Stomach (tissue), 9 donors: ENCODE data around the gene STX18. TPM values are rescaled to one million over a fixed set of nuclear protein-coding genes. Genes with fewer than 3 reads are reported as not detected.
A peak's percentile ranks its signal among the peaks of the same experiment; 100 is the strongest.

Experiments used
- DNase-seq, 2 donors: peaks; one replicate each; pipeline versions ENCODE4 v3.0.0 to v3.0.0-alpha.2; 2013 to 2019
- H3K27ac ChIP-seq, 5 donors: fragments of 200-600 bp in 4 of 5; sonication (generic) in 4 of 5; one replicate each; pipeline ENCODE4 v1.5.1; 2013 to 2019; ENCODE audit warnings: mild to moderate bottlenecking in 1 of 5, moderate library complexity in 1 of 5
- H3K27me3 ChIP-seq, 3 donors: fragments of 200-600 bp; sonication (generic); one replicate each; pipeline ENCODE4 v1.5.1; 2017 to 2019; ENCODE audit warnings: mixed run types in 1 of 3
- H3K36me3 ChIP-seq, 4 donors: fragments of 200-600 bp; sonication (generic); 1 replicate in 3 of 4; 2 replicates in 1 of 4; pipeline ENCODE4 v1.5.1; 2016 to 2019
- H3K4me1 ChIP-seq, 4 donors: fragments of 200-600 bp; sonication (generic); one replicate each; pipeline ENCODE4 v1.5.1; 2016 to 2019
- H3K4me3 ChIP-seq, 4 donors: fragments of 200-600 bp; sonication (generic) in 3 of 4; one replicate each; pipeline ENCODE4 v1.5.1; 2016 to 2019; ENCODE audit warnings: mild to moderate bottlenecking in 1 of 4
- H3K9me3 ChIP-seq, 4 donors: fragments of 200-600 bp; sonication (generic); one replicate each; pipeline ENCODE4 v1.5.1; 2016 to 2019
- CTCF ChIP-seq, 7 experiments: fragments of 450-650 bp in 4 of 7; fragments of 200-600 bp in 3 of 7; sonication (generic) in 3 of 7; IDR thresholded peaks; one replicate each; pipeline ENCODE4 v1.5.1; 2016 to 2019; ENCODE audit warnings: antibody characterized with exemption in 7 of 7, control low read depth in 2 of 7, mild to moderate bottlenecking in 1 of 7
- EP300 ChIP-seq: sonication (generic); formaldehyde crosslinking; IDR thresholded peaks from one replicate; pipeline ENCODE4 v1.6.1; 2017; ENCODE audit warnings: antibody characterized with exemption
- POLR2A ChIP-seq, 4 donors: fragments of 450-650 bp; IDR thresholded peaks; one replicate each; pipeline ENCODE4 v1.6.1; 2016; ENCODE audit warnings: antibody characterized with exemption in 4 of 4, control low read depth in 2 of 4, mild to moderate bottlenecking in 1 of 4, moderate library complexity in 1 of 4
- POLR2AphosphoS5 ChIP-seq, 3 donors: sonication (generic); formaldehyde crosslinking; IDR thresholded peaks; one replicate each; pipeline ENCODE4 v1.6.1; 2016; ENCODE audit warnings: antibody characterized with exemption in 3 of 3
- WGBS, 5 donors: extraction: QIAGEN DNeasy Blood & Tissue Kit in 3 of 5; methylation state at CpG; one replicate each; pipeline versions ENCODE4 v1.1.5 to v1.1.7; 2013 to 2018; 5-methylcytosine and 5-hydroxymethylcytosine counted together
- intact Hi-C: fragments of 100-400 bp; cut with DNase I; formaldehyde crosslinking; loops from one replicate; pipeline ENCODE4 v1.15.1; 2023; ENCODE audit warnings: low total_unique reads
- polyA plus RNA-seq, 3 donors: library from polyadenylated mRNA; stranded (reverse); fragments of 200-250 nt; gene quantifications; one replicate each; pipeline ENCODE4 v1.2.3, GENCODE V29; 2013
- total RNA-seq, 5 donors: library from RNA; depleted of rRNA; stranded (reverse); fragments of >200 nt; gene quantifications; one replicate each; pipeline versions ENCODE4 v1.1.0 to v1.2.3, GENCODE V29; 2014 to 2016
- donor health status: healthy with polysubstance abuse.
- donor health status: Bipolar disorder and iron deficiency.
- donor health status: healthy.

Gene STX18
- total and polyA plus RNA-seq, 8 donors: 17.1 to 91.6 (median 26.3) TPM

GRCh38 chr4:4461850-4462249 lies 80.0 kb downstream of the STX18 start:
- DNase-seq: peak; percentile 43 to 57
- 42 to 67% (median 54%) methylated on average over 5 of the region's 5 CpGs for WGBS, 5 donors
- peaks cover 19 to 59% (median 58%) of the 10 kb centered on the region in 4 donors for H3K36me3 ChIP-seq
- H3K27ac ChIP-seq: no peak overlapping the region
- H3K9me3 ChIP-seq: no peaks in the 10 kb centered on the region
- no peaks in the 10 kb centered on the region for H3K27me3 ChIP-seq
- TF ChIP-seq POLR2A (IDR thresholded peaks at IDR 0.05): no peak
- TF ChIP-seq CTCF (IDR thresholded peaks at IDR 0.05): no peak
- TF ChIP-seq EP300: no peak
- TF ChIP-seq POLR2AphosphoS5 (IDR thresholded peaks at IDR 0.05): no peak
- peaks cover 0 to 13% (median 3%) of the 10 kb centered on the region in 4 donors for H3K4me1 ChIP-seq
- H3K4me3 ChIP-seq: no peak overlapping the region
- intact Hi-C loops: no loop called here

- Histone ChIP-seq H3K27ac (no peak overlapping the region), H3K27me3 (no peaks in the 10 kb centered on the region), H3K4me3 (no peak overlapping the region), H3K4me1 (peaks cover 0 to 13% (median 3%) of the 10 kb centered on the region in 4 donors), H3K9me3 (no peaks in the 10 kb centered on the region), H3K36me3 (peaks cover 25 to 59% (median 58%) of the 10 kb centered on the region in 4 donors)
- intact Hi-C loops: no loop called here
- no peak for DNase-seq
- TF ChIP-seq POLR2AphosphoS5 (IDR thresholded peaks at IDR 0.05): no peak
- TF ChIP-seq EP300: no peak
- no peak for TF ChIP-seq CTCF (IDR thresholded peaks at IDR 0.05)
These were observed 80.7 kb downstream of the STX18 start for GRCh38 chr4:4461178-4461577.

- H3K4me1 ChIP-seq: peaks cover 0 to 13% (median 3%) of the 10 kb centered on the region in 4 donors
- intact Hi-C loops: no loop called here
- H3K9me3 ChIP-seq: no peaks in the 10 kb centered on the region
- DNase-seq: no peak
- no peaks in the 10 kb centered on the region for H3K27me3 ChIP-seq
- no peak for TF ChIP-seq POLR2A (IDR thresholded peaks at IDR 0.05)
- no peak for TF ChIP-seq POLR2AphosphoS5 (IDR thresholded peaks at IDR 0.05)
- no peak for TF ChIP-seq EP300
- no peak overlapping the region for H3K4me3 ChIP-seq
- peaks cover 20 to 59% (median 58%) of the 10 kb centered on the region in 4 donors for H3K36me3 ChIP-seq
- no peak overlapping the region for H3K27ac ChIP-seq
- WGBS, 5 donors: 92 to 94% (median 92%) methylated on average over 6 of the region's 6 CpGs
These were observed 81.1 kb downstream of the STX18 start for GRCh38 chr4:4460759-4461158.

GRCh38 chr4:4459181-4459580 lies 82.7 kb downstream of the STX18 start:
- H3K9me3 ChIP-seq: no peaks in the 10 kb centered on the region
- TF ChIP-seq POLR2A (IDR thresholded peaks at IDR 0.05): no peak
- no peak for TF ChIP-seq EP300
- TF ChIP-seq POLR2AphosphoS5 (IDR thresholded peaks at IDR 0.05): no peak
- TF ChIP-seq CTCF (IDR thresholded peaks at IDR 0.05): no peak
- intact Hi-C loops: no loop called here
- no peak overlapping the region for H3K4me3 ChIP-seq
- 94 to 98% (median 95%) methylated on average over 5 of the region's 5 CpGs for WGBS, 5 donors
- peaks cover 0 to 13% (median 3%) of the 10 kb centered on the region in 4 donors for H3K4me1 ChIP-seq
- H3K36me3 ChIP-seq: peaks cover 21 to 59% (median 58%) of the 10 kb centered on the region in 4 donors
- H3K27me3 ChIP-seq: no peaks in the 10 kb centered on the region
- no peak overlapping the region for H3K27ac ChIP-seq
- no peak for DNase-seq

- no peak for DNase-seq
- TF ChIP-seq EP300 (no peak), CTCF (IDR thresholded peaks at IDR 0.05) (no peak), POLR2AphosphoS5 (IDR thresholded peaks at IDR 0.05) (no peak), POLR2A (IDR thresholded peaks at IDR 0.05) (no peak)
- H3K4me1 ChIP-seq: peaks cover 0 to 13% (median 3%) of the 10 kb centered on the region in 4 donors
- H3K27me3 ChIP-seq: no peaks in the 10 kb centered on the region
- no peak overlapping the region for H3K27ac ChIP-seq
- WGBS, 5 donors: 65 to 89% (median 73%) methylated on average over 5 of the region's 5 CpGs
- no peak overlapping the region for H3K4me3 ChIP-seq
- H3K9me3 ChIP-seq: no peaks in the 10 kb centered on the region
- H3K36me3 ChIP-seq: peaks cover 32 to 70% (median 67%) of the 10 kb centered on the region in 4 donors
- intact Hi-C loops: no loop called here
These were observed 83.9 kb downstream of the STX18 start for GRCh38 chr4:4457803-4458553.
